ENCODE measurements around the gene CSH1. TPM values are rescaled to one million over a fixed set of nuclear protein-coding genes. Genes with fewer than 3 reads are reported as not detected.
"Not testable (repeated sequence)": the region's sequence is repeated elsewhere in the genome, so short reads cannot be mapped to it uniquely, and the experiment has no call there.

Gene CSH1
- total RNA-seq, 1 donor from 2014 or later = not detected

DNA sequence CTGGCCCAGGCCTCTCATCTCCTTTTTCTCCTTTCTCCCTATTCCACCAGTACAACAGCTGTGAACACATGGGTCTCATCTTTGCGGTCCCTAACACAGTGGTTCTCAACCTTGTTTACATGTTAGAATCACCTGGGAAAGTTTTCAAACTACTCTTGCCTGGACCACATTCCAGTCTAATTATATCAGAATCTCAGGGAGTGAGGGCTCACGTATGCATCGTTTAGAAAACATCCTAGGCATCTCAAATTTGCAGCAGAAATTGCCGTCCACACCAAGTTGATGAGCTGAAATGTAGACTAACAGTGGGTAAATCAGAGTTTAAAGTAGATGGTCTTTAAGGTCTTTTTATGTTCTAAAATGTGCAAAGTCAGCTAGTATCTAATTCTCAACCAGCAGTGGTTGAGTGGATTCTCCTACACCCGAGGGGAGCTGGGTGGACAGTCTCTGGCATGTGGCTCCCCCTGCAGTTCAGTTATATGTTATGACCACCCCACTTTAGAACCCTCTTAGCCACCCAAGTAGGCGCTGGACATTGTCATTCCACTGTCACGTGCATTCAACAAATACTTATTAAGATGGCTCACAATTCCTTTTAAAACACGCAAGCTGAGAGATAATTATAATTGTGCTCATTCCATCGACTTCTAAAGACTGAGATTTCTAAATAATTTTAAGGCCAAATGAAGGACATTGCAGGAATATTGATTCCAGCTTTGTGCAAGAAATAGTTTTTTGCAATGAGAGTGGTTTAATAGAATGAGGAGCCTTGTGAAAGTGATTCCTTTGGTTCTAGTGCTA lies 26.7 kb downstream of the CSH1 start:
- H3K36me3 Mint-ChIP-seq (ENCODE audit: insufficient read depth); H3K4me1 Mint-ChIP-seq (ENCODE audit: low read depth); H3K4me3 Mint-ChIP-seq (ENCODE audit: low read depth); H3K9me3 Mint-ChIP-seq (ENCODE audit: low read depth); H3K27ac Mint-ChIP-seq; H3K27me3 Mint-ChIP-seq; DNase-seq (ENCODE audit: low spot score, unreplicated experiment): not testable (repeated sequence)
- TF ChIP-seq, protein P1, sequence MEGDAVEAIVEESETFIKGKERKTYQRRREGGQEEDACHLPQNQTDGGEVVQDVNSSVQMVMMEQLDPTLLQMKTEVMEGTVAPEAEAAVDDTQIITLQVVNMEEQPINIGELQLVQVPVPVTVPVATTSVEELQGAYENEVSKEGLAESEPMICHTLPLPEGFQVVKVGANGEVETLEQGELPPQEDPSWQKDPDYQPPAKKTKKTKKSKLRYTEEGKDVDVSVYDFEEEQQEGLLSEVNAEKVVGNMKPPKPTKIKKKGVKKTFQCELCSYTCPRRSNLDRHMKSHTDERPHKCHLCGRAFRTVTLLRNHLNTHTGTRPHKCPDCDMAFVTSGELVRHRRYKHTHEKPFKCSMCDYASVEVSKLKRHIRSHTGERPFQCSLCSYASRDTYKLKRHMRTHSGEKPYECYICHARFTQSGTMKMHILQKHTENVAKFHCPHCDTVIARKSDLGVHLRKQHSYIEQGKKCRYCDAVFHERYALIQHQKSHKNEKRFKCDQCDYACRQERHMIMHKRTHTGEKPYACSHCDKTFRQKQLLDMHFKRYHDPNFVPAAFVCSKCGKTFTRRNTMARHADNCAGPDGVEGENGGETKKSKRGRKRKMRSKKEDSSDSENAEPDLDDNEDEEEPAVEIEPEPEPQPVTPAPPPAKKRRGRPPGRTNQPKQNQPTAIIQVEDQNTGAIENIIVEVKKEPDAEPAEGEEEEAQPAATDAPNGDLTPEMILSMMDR (IDR thresholded peaks at IDR 0.05; ENCODE audit: unreplicated experiment) = peak; percentile 24

DNA sequence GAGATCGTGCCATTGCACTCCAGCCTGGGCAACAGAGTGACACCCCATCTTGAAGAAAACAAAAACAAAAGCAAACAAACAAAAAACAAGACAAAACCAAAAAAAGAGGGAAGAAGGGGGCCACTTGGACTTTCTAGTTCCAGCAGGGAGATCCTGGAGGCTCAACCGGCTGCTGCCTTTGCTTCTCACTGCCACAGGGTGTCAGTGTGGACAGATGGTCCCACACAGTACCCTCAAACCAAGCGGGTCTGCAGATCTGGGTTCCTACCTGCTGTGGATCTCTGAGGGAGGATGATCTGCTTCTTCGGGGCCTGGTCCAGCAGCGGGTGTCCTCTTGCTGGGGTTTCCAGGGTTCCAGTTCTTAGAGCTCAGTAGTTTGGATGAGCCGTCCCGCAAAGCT lies 29.7 kb downstream of the CSH1 start:
- DNase-seq (ENCODE audit: low spot score, unreplicated experiment); H3K27me3 Mint-ChIP-seq; H3K36me3 Mint-ChIP-seq (ENCODE audit: insufficient read depth); H3K4me1 Mint-ChIP-seq (ENCODE audit: low read depth); H3K9me3 Mint-ChIP-seq (ENCODE audit: low read depth); H3K27ac Mint-ChIP-seq; H3K4me3 Mint-ChIP-seq (ENCODE audit: low read depth): not testable (repeated sequence)

DNA sequence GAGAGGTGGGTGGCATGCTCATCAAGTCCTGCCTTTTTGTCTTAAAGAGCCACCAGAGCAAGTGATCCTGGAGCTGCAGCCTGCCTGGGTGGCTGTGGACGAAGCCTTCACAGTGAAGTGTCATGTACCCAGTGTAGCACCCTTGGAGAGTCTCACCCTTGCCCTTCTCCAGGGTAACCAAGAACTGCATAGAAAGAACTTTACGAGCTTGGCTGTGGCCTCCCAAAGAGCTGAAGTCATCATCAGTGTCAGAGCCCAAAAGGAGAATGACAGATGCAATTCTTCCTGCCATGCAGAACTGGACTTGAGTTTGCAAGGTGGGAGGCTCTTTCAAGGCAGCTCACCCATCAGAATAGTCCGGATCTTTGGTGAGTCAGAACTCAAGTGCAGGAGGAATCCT lies 37.1 kb downstream of the CSH1 start:
- Mint-ChIP-seq H3K36me3 (ENCODE audit: insufficient read depth) (no peaks in the 10 kb centered on the region), H3K27me3 (peaks cover 27% of the 10 kb centered on the region), H3K9me3 (ENCODE audit: low read depth) (no peaks in the 10 kb centered on the region), H3K4me1 (ENCODE audit: low read depth) (no peaks in the 10 kb centered on the region), H3K4me3 (ENCODE audit: low read depth) (no peak overlapping the region), H3K27ac (no peak overlapping the region)
- no peak for DNase-seq (ENCODE audit: low spot score, unreplicated experiment)
- TF ChIP-seq, protein P1 (IDR thresholded peaks at IDR 0.05; ENCODE audit: unreplicated experiment) = no peak

DNA sequence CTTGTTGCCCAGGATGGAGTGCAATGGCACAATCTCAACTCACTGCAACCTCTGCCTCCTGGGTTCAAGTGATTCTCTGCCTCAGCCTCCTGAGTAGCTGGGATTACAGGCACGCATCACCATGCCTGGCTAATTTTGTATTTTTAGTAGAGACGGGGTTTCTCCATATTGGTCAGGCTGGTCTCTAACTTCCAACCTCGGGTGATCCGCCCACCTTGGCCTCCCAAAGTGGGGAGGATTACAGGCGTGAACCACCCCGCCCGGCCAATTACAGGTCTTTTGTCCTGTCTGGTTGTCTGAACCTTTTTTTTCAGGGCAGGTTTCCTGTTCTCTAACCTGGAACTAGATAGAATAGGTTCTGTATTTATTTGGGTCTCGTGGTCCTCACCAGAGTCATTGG lies 39.9 kb downstream of the CSH1 start:
- H3K9me3 Mint-ChIP-seq (ENCODE audit: low read depth); H3K4me1 Mint-ChIP-seq (ENCODE audit: low read depth); H3K36me3 Mint-ChIP-seq (ENCODE audit: insufficient read depth); H3K4me3 Mint-ChIP-seq (ENCODE audit: low read depth); H3K27ac Mint-ChIP-seq; DNase-seq (ENCODE audit: low spot score, unreplicated experiment): not testable (repeated sequence)
- H3K27me3 Mint-ChIP-seq = peaks cover 34% of the 10 kb centered on the region

DNA sequence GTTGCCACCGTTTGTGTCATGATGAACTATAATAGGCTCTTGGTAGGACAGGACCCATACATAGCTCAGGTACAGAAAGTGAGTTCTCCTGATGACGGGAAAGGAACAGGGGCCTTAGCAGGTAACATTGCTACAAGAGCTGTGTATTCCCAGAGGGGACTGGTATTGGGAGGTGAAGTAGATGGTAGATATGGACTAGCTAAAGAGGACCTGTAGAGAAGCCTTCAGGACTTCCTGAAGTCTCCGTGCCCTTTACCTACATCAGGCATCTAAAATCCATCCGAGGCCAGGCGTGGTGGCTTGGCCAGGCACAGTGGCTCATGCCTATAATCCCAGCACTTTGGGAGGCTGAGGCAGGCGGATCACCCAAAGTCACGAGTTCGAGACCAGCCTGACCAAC lies 41.2 kb downstream of the CSH1 start:
- Mint-ChIP-seq H3K27ac (no peak overlapping the region), H3K36me3 (ENCODE audit: insufficient read depth) (no peaks in the 10 kb centered on the region), H3K27me3 (peaks cover 26% of the 10 kb centered on the region), H3K9me3 (ENCODE audit: low read depth) (no peaks in the 10 kb centered on the region), H3K4me3 (ENCODE audit: low read depth) (no peak overlapping the region), H3K4me1 (ENCODE audit: low read depth) (no peaks in the 10 kb centered on the region)
- DNase-seq (ENCODE audit: low spot score, unreplicated experiment) = no peak
- TF ChIP-seq, protein P1 (IDR thresholded peaks at IDR 0.05; ENCODE audit: unreplicated experiment) = no peak

DNA sequence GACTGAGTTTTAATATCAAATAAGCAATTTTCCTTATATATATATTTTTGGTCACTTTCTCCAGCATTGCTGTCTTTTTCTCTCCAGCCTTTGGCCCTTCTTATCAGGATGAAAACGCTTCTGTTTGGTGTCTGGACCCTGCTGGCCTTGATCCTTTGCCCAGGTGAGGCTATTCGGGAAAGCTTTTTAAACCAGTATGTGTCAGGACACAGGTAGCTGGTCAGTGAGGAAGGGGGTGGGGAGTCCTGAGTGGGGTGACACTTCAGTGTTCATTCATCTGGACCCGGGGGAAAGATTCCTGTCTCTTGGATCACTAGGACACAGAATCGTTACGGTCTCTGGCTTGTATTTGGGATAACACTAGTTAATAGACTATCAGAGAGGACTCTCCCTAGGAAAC lies 41.7 kb downstream of the CSH1 start:
- Mint-ChIP-seq H3K4me1 (ENCODE audit: low read depth) (no peaks in the 10 kb centered on the region), H3K36me3 (ENCODE audit: insufficient read depth) (no peaks in the 10 kb centered on the region), H3K9me3 (ENCODE audit: low read depth) (no peaks in the 10 kb centered on the region), H3K27ac (no peak overlapping the region), H3K4me3 (ENCODE audit: low read depth) (no peak overlapping the region), H3K27me3 (peaks cover 23% of the 10 kb centered on the region)
- TF ChIP-seq, protein P1 (IDR thresholded peaks at IDR 0.05; ENCODE audit: unreplicated experiment) = no peak
- DNase-seq (ENCODE audit: low spot score, unreplicated experiment) = no peak
